ENCODE data around the gene BRD4.

DNA sequence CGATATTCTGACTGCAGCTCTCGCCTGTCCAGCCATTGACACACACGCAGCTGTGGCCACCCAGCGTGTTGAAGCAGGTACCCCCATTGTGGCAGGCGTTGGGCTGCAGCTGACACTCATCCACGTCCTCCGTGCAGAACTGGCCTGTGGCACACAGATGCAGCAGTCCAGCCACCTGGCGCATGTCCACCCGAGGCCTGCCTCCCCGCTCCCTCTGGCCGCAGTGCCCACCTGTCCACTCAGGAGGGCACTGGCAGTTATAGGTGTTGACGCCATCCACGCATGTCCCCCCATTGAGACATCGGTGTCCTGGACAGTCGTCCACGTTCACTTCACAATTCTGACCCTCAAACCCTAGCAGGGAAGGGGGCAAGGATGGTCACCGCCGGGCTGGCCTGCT is 140.8 kb downstream of the BRD4 start:
- TF ChIP-seq, protein P1, sequence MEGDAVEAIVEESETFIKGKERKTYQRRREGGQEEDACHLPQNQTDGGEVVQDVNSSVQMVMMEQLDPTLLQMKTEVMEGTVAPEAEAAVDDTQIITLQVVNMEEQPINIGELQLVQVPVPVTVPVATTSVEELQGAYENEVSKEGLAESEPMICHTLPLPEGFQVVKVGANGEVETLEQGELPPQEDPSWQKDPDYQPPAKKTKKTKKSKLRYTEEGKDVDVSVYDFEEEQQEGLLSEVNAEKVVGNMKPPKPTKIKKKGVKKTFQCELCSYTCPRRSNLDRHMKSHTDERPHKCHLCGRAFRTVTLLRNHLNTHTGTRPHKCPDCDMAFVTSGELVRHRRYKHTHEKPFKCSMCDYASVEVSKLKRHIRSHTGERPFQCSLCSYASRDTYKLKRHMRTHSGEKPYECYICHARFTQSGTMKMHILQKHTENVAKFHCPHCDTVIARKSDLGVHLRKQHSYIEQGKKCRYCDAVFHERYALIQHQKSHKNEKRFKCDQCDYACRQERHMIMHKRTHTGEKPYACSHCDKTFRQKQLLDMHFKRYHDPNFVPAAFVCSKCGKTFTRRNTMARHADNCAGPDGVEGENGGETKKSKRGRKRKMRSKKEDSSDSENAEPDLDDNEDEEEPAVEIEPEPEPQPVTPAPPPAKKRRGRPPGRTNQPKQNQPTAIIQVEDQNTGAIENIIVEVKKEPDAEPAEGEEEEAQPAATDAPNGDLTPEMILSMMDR (conservative IDR thresholded peaks at IDR 0.05 in 1 of 2, IDR thresholded peaks at IDR 0.05 in 1 of 2; ENCODE audit: low read depth in 1 of 2, low read length in 2 of 2) = no peak
- TF ChIP-seq EZH2 (IDR thresholded peaks at IDR 0.05; ENCODE audit: low read length, missing control alignments) = no peak

All from fibroblast of lung (primary cell).